ENCODE results near the gene NRXN3.

DNA sequence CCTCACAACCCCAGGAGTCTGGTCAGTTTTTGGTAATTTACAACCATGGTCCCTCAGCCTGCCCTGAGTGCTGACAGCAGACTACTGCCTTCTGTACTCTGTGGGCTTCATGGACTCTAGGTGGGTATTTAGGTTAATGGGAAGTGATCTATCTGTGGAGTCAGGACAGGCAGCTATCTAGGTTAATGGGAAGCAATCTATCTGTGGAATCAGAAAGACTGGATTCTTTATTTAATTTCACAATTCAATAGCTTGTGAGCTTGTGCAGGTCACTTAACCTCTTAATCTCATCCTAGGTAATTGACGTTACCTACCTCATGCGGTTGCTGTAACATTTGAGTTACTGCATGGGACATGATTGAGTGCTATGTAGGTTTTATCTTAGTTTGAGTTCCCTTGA is 777.5 kb downstream of the NRXN3 start:
- TF ChIP-seq, protein P1, sequence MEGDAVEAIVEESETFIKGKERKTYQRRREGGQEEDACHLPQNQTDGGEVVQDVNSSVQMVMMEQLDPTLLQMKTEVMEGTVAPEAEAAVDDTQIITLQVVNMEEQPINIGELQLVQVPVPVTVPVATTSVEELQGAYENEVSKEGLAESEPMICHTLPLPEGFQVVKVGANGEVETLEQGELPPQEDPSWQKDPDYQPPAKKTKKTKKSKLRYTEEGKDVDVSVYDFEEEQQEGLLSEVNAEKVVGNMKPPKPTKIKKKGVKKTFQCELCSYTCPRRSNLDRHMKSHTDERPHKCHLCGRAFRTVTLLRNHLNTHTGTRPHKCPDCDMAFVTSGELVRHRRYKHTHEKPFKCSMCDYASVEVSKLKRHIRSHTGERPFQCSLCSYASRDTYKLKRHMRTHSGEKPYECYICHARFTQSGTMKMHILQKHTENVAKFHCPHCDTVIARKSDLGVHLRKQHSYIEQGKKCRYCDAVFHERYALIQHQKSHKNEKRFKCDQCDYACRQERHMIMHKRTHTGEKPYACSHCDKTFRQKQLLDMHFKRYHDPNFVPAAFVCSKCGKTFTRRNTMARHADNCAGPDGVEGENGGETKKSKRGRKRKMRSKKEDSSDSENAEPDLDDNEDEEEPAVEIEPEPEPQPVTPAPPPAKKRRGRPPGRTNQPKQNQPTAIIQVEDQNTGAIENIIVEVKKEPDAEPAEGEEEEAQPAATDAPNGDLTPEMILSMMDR (conservative IDR thresholded peaks at IDR 0.05; ENCODE audit: low read depth in 2 of 2) = no peak
- TF ChIP-seq ZNF331 (CRISPR knock-in tag; IDR thresholded peaks at IDR 0.05; ENCODE audit: low read depth) (no peak), EZH2phosphoT487 (IDR thresholded peaks at IDR 0.05; ENCODE audit: unreplicated experiment) (no peak), CREB1 (CRISPR knock-in tag; IDR thresholded peaks at IDR 0.05; ENCODE audit: low read depth) (no peak)

Measured in GM23338 (cell line).